Measurements from ENCODE around the gene FAM222A.

DNA sequence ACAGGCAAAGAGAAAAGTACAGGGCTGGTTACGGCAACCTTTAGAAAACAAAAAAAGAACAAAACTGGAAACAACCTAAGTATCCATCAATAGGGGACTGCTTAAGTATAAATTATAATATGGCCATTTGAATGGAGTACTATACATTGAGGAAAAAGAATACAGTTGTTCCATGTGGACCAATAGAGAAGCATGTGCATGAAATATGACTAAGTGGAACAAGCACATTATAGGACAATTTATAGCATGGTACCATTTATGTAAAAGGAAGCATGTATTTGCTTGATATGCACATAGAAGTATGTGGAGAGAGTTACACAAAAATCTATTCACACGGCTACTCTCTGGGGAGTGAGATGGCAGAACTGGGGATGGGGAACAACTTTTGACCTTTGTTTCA, 49.2 kb upstream of the FAM222A start:
- TF ChIP-seq, protein P1, sequence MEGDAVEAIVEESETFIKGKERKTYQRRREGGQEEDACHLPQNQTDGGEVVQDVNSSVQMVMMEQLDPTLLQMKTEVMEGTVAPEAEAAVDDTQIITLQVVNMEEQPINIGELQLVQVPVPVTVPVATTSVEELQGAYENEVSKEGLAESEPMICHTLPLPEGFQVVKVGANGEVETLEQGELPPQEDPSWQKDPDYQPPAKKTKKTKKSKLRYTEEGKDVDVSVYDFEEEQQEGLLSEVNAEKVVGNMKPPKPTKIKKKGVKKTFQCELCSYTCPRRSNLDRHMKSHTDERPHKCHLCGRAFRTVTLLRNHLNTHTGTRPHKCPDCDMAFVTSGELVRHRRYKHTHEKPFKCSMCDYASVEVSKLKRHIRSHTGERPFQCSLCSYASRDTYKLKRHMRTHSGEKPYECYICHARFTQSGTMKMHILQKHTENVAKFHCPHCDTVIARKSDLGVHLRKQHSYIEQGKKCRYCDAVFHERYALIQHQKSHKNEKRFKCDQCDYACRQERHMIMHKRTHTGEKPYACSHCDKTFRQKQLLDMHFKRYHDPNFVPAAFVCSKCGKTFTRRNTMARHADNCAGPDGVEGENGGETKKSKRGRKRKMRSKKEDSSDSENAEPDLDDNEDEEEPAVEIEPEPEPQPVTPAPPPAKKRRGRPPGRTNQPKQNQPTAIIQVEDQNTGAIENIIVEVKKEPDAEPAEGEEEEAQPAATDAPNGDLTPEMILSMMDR (conservative IDR thresholded peaks at IDR 0.05) = no peak
- TF ChIP-seq EZH2 (IDR thresholded peaks at IDR 0.05; ENCODE audit: low read depth) = no peak

Data from PC-9 (cell line).